ENCODE results near the gene SDS.

SDS gene

DNA sequence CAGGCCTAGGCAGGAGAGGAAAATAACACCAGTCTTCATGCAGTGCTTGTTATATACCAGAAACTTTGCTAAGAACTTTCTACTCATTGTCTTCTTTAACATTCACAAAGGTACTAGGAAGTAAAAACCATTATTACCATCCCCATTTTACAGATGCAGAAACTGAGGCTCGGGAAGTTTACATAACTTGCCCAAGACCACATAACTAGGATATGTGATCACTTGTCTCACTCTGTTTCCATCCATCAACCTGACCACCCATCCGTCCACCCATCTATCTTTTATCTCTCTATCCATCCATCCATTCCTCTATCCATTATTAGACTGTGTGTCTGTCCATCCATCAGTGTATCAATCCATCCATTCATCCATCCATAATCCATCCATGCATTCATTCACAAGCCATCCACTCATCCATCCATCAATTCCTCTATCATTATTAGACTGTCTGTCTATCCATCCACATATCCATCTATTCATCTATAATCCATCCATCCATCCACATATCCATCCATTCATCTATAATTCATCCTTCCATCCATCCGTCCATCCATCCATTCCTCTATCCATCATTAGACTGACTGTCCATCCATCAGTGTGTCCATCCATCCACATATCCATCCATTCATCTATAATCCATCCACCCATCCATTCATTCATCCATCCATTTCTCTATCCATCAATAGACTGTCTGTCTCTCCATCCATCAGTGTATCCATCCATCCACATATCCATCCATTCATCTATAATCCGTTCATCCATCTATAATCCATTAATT is 35.0 kb upstream of the SDS start:
- no peak overlapping the region for H2BK12ac ChIP-seq (ENCODE audit: low read length in 2 of 2)
- H2BK5ac ChIP-seq (ENCODE audit: low read depth, low read length, poor library complexity, severe bottlenecking), result no peak overlapping the region
- H3K23ac ChIP-seq (ENCODE audit: low read length in 2 of 2), result no peak overlapping the region
- no peak overlapping the region for H2BK120ac ChIP-seq (ENCODE audit: low read depth, low read length)
- H3K27ac ChIP-seq (ENCODE audit: low read length, poor library complexity, severe bottlenecking), result no peak overlapping the region
- no peaks in the 10 kb centered on the region for H3K79me1 ChIP-seq (replicated peaks; ENCODE audit: low read length, poor library complexity, severe bottlenecking)
- whole genome bisulfite sequencing, result 76% methylated on average over 4 of the region's 4 CpGs
- H3K14ac ChIP-seq (ENCODE audit: low read length in 2 of 2), result no peak overlapping the region
- no peak overlapping the region for H3K4me2 ChIP-seq (ENCODE audit: low read length, poor library complexity, severe bottlenecking)
- H2AFZ ChIP-seq (ENCODE audit: low read depth, low read length), result no peak overlapping the region
- H3K9ac ChIP-seq (ENCODE audit: low read length), result peak overlapping the region; percentile 44
- H3K18ac ChIP-seq (ENCODE audit: low read depth in 1 of 2, low read length in 2 of 2), result no peak overlapping the region
- H3K4me1 ChIP-seq (ENCODE audit: control insufficient read depth, insufficient read depth, low read depth, low read length), result peaks cover under 1% of the 10 kb centered on the region
- H3K27me3 ChIP-seq (ENCODE audit: control insufficient read depth in 1 of 2, insufficient read depth in 1 of 2, low read length in 2 of 2), result peaks cover 56 to 57% of the 10 kb centered on the region in 2 experiments
- H3K9me3 ChIP-seq (ENCODE audit: control insufficient read depth, low read length), result no peaks in the 10 kb centered on the region
- no peak overlapping the region for H4K8ac ChIP-seq (ENCODE audit: low read length)
- no peak overlapping the region for H2AK5ac ChIP-seq (ENCODE audit: low read length, severe bottlenecking)
- no peak overlapping the region for H3K4me3 ChIP-seq (ENCODE audit: insufficient read depth in 1 of 2, low read depth in 1 of 2, low read length in 2 of 2)
- no peak for DNase-seq
- H3K36me3 ChIP-seq (ENCODE audit: control insufficient read depth in 1 of 2, insufficient read depth in 2 of 2, low read depth in 1 of 2, low read length in 2 of 2), result no peaks in the 10 kb centered on the region
- H3K4ac ChIP-seq (ENCODE audit: low read depth in 1 of 2, low read length in 2 of 2), result no peak overlapping the region
- H2BK15ac ChIP-seq (ENCODE audit: low read depth, poor library complexity, severe bottlenecking), result no peak overlapping the region
- no peak overlapping the region for H4K91ac ChIP-seq (ENCODE audit: low read length)

DNA sequence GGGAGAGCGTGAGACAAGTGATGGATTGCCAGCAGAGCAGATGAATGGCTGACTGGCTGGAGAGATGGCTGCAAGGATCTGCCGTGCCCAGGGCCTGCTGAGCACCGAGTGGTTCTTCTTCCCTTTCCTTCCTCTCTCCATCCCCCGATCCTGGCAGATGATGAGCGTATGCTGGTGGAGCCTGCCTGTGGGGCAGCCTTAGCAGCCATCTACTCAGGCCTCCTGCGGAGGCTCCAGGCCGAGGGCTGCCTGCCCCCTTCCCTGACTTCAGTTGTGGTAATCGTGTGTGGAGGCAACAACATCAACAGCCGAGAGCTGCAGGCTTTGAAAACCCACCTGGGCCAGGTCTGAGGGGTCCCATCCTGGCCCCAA is 34.0 kb upstream of the SDS start:
- no peak overlapping the region for H2BK12ac ChIP-seq (ENCODE audit: low read length in 2 of 2)
- no peaks in the 10 kb centered on the region for H3K9me3 ChIP-seq (ENCODE audit: control insufficient read depth, low read length)
- DNase-seq, result no peak
- no peak overlapping the region for H2BK120ac ChIP-seq (ENCODE audit: low read depth, low read length)
- H2AFZ ChIP-seq (ENCODE audit: low read depth, low read length), result no peak overlapping the region
- H3K27ac ChIP-seq (ENCODE audit: low read length, poor library complexity, severe bottlenecking), result no peak overlapping the region
- H2AK5ac ChIP-seq (ENCODE audit: low read length, severe bottlenecking), result no peak overlapping the region
- no peak overlapping the region for H2BK5ac ChIP-seq (ENCODE audit: low read depth, low read length, poor library complexity, severe bottlenecking)
- H3K27me3 ChIP-seq (ENCODE audit: control insufficient read depth in 1 of 2, insufficient read depth in 1 of 2, low read length in 2 of 2), result peaks cover 47 to 50% of the 10 kb centered on the region in 2 experiments
- H2BK15ac ChIP-seq (ENCODE audit: low read depth, poor library complexity, severe bottlenecking), result no peak overlapping the region
- no peak overlapping the region for H3K23ac ChIP-seq (ENCODE audit: low read length in 2 of 2)
- H3K79me1 ChIP-seq (replicated peaks; ENCODE audit: low read length, poor library complexity, severe bottlenecking), result no peaks in the 10 kb centered on the region
- no peak overlapping the region for H3K18ac ChIP-seq (ENCODE audit: low read depth in 1 of 2, low read length in 2 of 2)
- 83% methylated on average over 7 of the region's 9 CpGs for WGBS
- peaks cover 4% of the 10 kb centered on the region for H3K4me1 ChIP-seq (ENCODE audit: control insufficient read depth, insufficient read depth, low read depth, low read length)
- H4K91ac ChIP-seq (ENCODE audit: low read length), result no peak overlapping the region
- no peak overlapping the region for H4K8ac ChIP-seq (ENCODE audit: low read length)
- no peak overlapping the region for H3K4me3 ChIP-seq (ENCODE audit: insufficient read depth in 1 of 2, low read depth in 1 of 2, low read length in 2 of 2)
- H3K14ac ChIP-seq (ENCODE audit: low read length in 2 of 2), result no peak overlapping the region
- no peak overlapping the region for H3K4ac ChIP-seq (ENCODE audit: low read depth in 1 of 2, low read length in 2 of 2)
- no peaks in the 10 kb centered on the region for H3K36me3 ChIP-seq (ENCODE audit: control insufficient read depth in 1 of 2, insufficient read depth in 2 of 2, low read depth in 1 of 2, low read length in 2 of 2)
- H3K4me2 ChIP-seq (ENCODE audit: low read length, poor library complexity, severe bottlenecking), result no peak overlapping the region
- H3K9ac ChIP-seq (ENCODE audit: low read length), result no peak overlapping the region

DNA sequence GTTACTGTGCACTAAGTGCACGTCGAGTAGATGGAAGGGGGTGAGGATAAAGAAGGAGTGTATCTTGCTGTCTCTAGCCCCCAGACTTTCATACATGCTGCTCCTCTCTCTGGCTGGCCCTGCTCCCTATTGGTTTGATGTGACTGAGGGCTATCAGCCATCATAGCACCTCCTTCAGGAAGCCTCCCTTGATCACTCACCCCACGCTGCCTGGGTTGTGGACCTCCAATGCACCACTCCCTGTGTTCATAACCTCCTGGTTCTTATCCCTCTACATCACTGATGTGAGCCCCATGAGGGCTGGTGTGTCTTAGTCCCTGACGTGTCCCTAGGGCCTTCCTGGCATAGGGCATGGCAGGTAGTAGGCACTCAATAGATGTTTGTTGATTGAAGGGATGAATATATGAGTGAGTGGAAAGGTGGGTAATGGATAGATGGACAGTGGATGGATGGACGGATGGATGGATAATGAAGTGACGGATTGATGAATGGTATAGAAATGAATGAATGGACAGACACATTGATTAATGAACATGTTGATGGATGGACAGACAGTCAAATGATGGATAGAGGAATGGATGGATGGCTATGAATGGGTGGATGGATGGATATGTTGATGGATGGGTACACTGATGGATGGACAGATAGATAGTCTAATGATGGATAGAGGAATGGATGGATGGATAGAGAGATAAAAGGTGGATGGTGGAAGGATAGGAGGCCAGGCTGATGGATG is 33.5 kb upstream of the SDS start:
- DNase-seq, result no peak
- Histone ChIP-seq H3K9ac (ENCODE audit: low read length) (no peak overlapping the region), H3K27me3 (ENCODE audit: control insufficient read depth in 1 of 2, insufficient read depth in 1 of 2, low read length in 2 of 2) (peaks cover 43 to 44% of the 10 kb centered on the region in 2 experiments), H3K18ac (ENCODE audit: low read depth in 1 of 2, low read length in 2 of 2) (no peak overlapping the region), H4K91ac (ENCODE audit: low read length) (no peak overlapping the region), H3K4me1 (ENCODE audit: control insufficient read depth, insufficient read depth, low read depth, low read length) (peaks cover 4% of the 10 kb centered on the region), H2AFZ (ENCODE audit: low read depth, low read length) (no peak overlapping the region), H3K23ac (ENCODE audit: low read length in 2 of 2) (no peak overlapping the region), H2BK120ac (ENCODE audit: low read depth, low read length) (no peak overlapping the region), H3K4me2 (ENCODE audit: low read length, poor library complexity, severe bottlenecking) (no peak overlapping the region), H2AK5ac (ENCODE audit: low read length, severe bottlenecking) (no peak overlapping the region), H3K27ac (ENCODE audit: low read length, poor library complexity, severe bottlenecking) (no peak overlapping the region), H2BK12ac (ENCODE audit: low read length in 2 of 2) (no peak overlapping the region), H3K4ac (ENCODE audit: low read depth in 1 of 2, low read length in 2 of 2) (no peak overlapping the region), H2BK5ac (ENCODE audit: low read depth, low read length, poor library complexity, severe bottlenecking) (no peak overlapping the region), H3K4me3 (ENCODE audit: insufficient read depth in 1 of 2, low read depth in 1 of 2, low read length in 2 of 2) (no peak overlapping the region), H3K36me3 (ENCODE audit: control insufficient read depth in 1 of 2, insufficient read depth in 2 of 2, low read depth in 1 of 2, low read length in 2 of 2) (no peaks in the 10 kb centered on the region), H3K14ac (ENCODE audit: low read length in 2 of 2) (no peak overlapping the region), H4K8ac (ENCODE audit: low read length) (no peak overlapping the region), H3K79me1 (replicated peaks; ENCODE audit: low read length, poor library complexity, severe bottlenecking) (no peaks in the 10 kb centered on the region), H2BK15ac (ENCODE audit: low read depth, poor library complexity, severe bottlenecking) (no peak overlapping the region), H3K9me3 (ENCODE audit: control insufficient read depth, low read length) (no peaks in the 10 kb centered on the region)
- WGBS, result 87% methylated on average over 4 of the region's 6 CpGs

GRCh38 chr12:113436586-113436985 is 32.9 kb upstream of the SDS start:
- Histone ChIP-seq H3K79me1 (replicated peaks; ENCODE audit: low read length, poor library complexity, severe bottlenecking) (no peaks in the 10 kb centered on the region), H3K23ac (ENCODE audit: low read length in 2 of 2) (no peak overlapping the region), H2AFZ (ENCODE audit: low read depth, low read length) (no peak overlapping the region), H4K91ac (ENCODE audit: low read length) (no peak overlapping the region), H3K18ac (ENCODE audit: low read depth in 1 of 2, low read length in 2 of 2) (no peak overlapping the region), H2BK5ac (ENCODE audit: low read depth, low read length, poor library complexity, severe bottlenecking) (no peak overlapping the region), H3K14ac (ENCODE audit: low read length in 2 of 2) (no peak overlapping the region), H3K4me3 (ENCODE audit: insufficient read depth in 1 of 2, low read depth in 1 of 2, low read length in 2 of 2) (no peak overlapping the region), H4K8ac (ENCODE audit: low read length) (no peak overlapping the region), H2AK5ac (ENCODE audit: low read length, severe bottlenecking) (no peak overlapping the region), H3K9me3 (ENCODE audit: control insufficient read depth, low read length) (no peaks in the 10 kb centered on the region), H3K36me3 (ENCODE audit: control insufficient read depth in 1 of 2, insufficient read depth in 2 of 2, low read depth in 1 of 2, low read length in 2 of 2) (no peaks in the 10 kb centered on the region), H3K9ac (ENCODE audit: low read length) (no peak overlapping the region), H3K27ac (ENCODE audit: low read length, poor library complexity, severe bottlenecking) (no peak overlapping the region), H3K4me2 (ENCODE audit: low read length, poor library complexity, severe bottlenecking) (no peak overlapping the region), H2BK15ac (ENCODE audit: low read depth, poor library complexity, severe bottlenecking) (no peak overlapping the region), H3K27me3 (ENCODE audit: control insufficient read depth in 1 of 2, insufficient read depth in 1 of 2, low read length in 2 of 2) (peaks cover 37 to 38% of the 10 kb centered on the region in 2 experiments), H3K4me1 (ENCODE audit: control insufficient read depth, insufficient read depth, low read depth, low read length) (peaks cover 4% of the 10 kb centered on the region), H3K4ac (ENCODE audit: low read depth in 1 of 2, low read length in 2 of 2) (no peak overlapping the region), H2BK120ac (ENCODE audit: low read depth, low read length) (no peak overlapping the region), H2BK12ac (ENCODE audit: low read length in 2 of 2) (no peak overlapping the region)
- WGBS, result 85% methylated on average over 5 of the region's 6 CpGs
- no peak for DNase-seq

Measured in mesenchymal stem cell (in vitro differentiated cells and primary cell).